ENCODE data around the gene TNS3. TPM values are rescaled to one million over a fixed set of nuclear protein-coding genes. Genes with fewer than 3 reads are reported as not detected.
"Not testable (repeated sequence)": the region's sequence is repeated elsewhere in the genome, so short reads cannot be mapped to it uniquely, and the experiment has no call there.

The TNS3 gene
- polyA plus RNA-seq, 1 of the 3 experiments (the other 2 are of a cell fraction), result 72.3 TPM

DNA sequence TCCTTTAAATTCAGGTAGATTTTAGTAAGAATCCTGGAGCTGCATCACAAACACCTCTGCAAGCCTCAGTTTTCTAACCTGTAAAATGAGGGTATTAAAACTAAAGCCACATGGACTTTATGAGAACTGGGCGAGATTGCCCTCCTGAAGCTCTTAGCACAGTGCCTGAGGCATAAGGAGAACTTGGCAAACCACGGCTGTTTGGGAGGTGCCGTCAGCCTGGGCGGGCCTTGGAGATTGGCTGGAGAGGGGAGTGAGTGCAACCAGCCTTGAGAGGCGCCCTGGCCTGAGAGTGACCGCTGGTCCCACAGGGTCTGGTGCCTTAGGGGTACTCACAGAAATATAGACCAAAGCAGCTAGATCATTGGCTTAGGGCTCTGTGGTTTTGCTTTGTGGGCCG, 5.4 kb upstream of the TNS3 start:
- TF ChIP-seq, protein P1, sequence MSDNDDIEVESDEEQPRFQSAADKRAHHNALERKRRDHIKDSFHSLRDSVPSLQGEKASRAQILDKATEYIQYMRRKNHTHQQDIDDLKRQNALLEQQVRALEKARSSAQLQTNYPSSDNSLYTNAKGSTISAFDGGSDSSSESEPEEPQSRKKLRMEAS (IDR thresholded peaks at IDR 0.05; ENCODE audit: low read depth), result no peak
- TF ChIP-seq EZH2phosphoT487 (IDR thresholded peaks at IDR 0.05; ENCODE audit: borderline replicate concordance, low read depth) (no peak), RXRA (IDR thresholded peaks at IDR 0.05; ENCODE audit: borderline replicate concordance, low read depth) (no peak), GATA2 (CRISPR knock-in tag; IDR thresholded peaks at IDR 0.05) (no peak), TCF12 (IDR thresholded peaks at IDR 0.05) (no peak), EP300 (IDR thresholded peaks at IDR 0.05; ENCODE audit: borderline replicate concordance in 1 of 2, low read depth in 1 of 2, low read length in 1 of 2) (no peak), NFIC (IDR thresholded peaks at IDR 0.05; ENCODE audit: borderline replicate concordance) (no peak)
- 95% methylated on average over 7 of the region's 7 CpGs for WGBS (ENCODE audit: low lambda C conversion rate)

DNA sequence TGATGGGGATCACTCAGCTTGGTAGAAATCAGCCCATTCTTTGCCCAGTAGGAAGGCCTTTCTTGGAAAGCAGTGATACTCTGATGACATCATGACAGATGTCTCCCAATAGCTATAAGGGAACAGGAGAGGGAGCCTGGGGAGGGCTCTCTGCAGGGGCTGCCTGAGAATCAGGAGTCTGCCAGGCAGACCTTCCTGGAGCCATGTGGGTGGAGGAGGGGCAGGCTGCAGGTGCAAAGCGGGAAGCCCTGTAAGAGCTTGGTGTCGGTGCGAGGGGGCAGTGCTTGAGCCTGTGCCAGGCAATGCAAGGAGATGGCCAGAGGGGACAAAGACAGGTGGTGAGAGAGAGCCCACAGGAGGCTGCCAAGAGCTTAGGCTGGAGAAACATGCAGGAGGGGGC, 5.0 kb upstream of the TNS3 start:
- CTCF ChIA-PET, result interaction anchor here (0.7 to 1.5 kb wide), 5 partner anchors 10 to 513 kb away, joined by 3 to 5 read pairs (median 4); no protein-coding TSS in a partner anchor
- no peak overlapping the region for H3K9ac ChIP-seq
- H3K9me3 ChIP-seq, result no peaks in the 10 kb centered on the region
- DNase-seq, result no peak
- H3F3A ChIP-seq (replicated peaks; ENCODE audit: insufficient read depth), result peaks cover 3% of the 10 kb centered on the region
- TF ChIP-seq TCF12 (IDR thresholded peaks at IDR 0.05), result no peak
- TF ChIP-seq GATA2 (CRISPR knock-in tag; IDR thresholded peaks at IDR 0.05), result no peak
- TF ChIP-seq REST (IDR thresholded peaks at IDR 0.05; ENCODE audit: low read depth, low read length), result no peak
- TF ChIP-seq TAF1 (IDR thresholded peaks at IDR 0.05; ENCODE audit: borderline replicate concordance, low read depth, low read length), result no peak
- no peak for TF ChIP-seq POLR2AphosphoS5 (IDR thresholded peaks at IDR 0.05; ENCODE audit: low read depth, low read length)
- no peak for TF ChIP-seq MEF2A (IDR thresholded peaks at IDR 0.05; ENCODE audit: borderline replicate concordance, low read depth)
- no peak for TF ChIP-seq MXI1 (IDR thresholded peaks at IDR 0.05; ENCODE audit: low read depth, low read length)
- TF ChIP-seq SMC3 (IDR thresholded peaks at IDR 0.05; ENCODE audit: low read depth, low read length), result no peak
- TF ChIP-seq ZBTB33 (IDR thresholded peaks at IDR 0.05; ENCODE audit: borderline replicate concordance, low read depth), result no peak
- TF ChIP-seq EZH2phosphoT487 (IDR thresholded peaks at IDR 0.05; ENCODE audit: borderline replicate concordance, low read depth), result no peak
- no peak for TF ChIP-seq RAD21 (IDR thresholded peaks at IDR 0.05; ENCODE audit: low read length)
- no peak overlapping the region for H3K4me3 ChIP-seq (ENCODE audit: low read depth in 2 of 2, low read length in 1 of 2)
- H3K4me1 ChIP-seq (ENCODE audit: control insufficient read depth in 1 of 2, insufficient read depth in 2 of 2, low read depth in 1 of 2, low read length in 1 of 2), result peaks cover 0 to 6% of the 10 kb centered on the region in 2 experiments; a peak in 1 of 4 replicates
- no peaks in the 10 kb centered on the region for H3K79me2 ChIP-seq (ENCODE audit: insufficient read depth)
- no peak overlapping the region for H3K4me2 ChIP-seq
- no peaks in the 10 kb centered on the region for H3K9me2 ChIP-seq
- H2AFZ ChIP-seq (ENCODE audit: low read depth), result no peak overlapping the region
- no peak overlapping the region for H3K27ac ChIP-seq (ENCODE audit: low read depth in 2 of 2, low read length in 1 of 2)
- no peaks in the 10 kb centered on the region for H3K36me3 ChIP-seq (replicated peaks in 1 of 2; ENCODE audit: control insufficient read depth in 1 of 2, insufficient read depth in 2 of 2, low read length in 1 of 2)
- whole genome bisulfite sequencing (ENCODE audit: low lambda C conversion rate), result 85% methylated on average over 3 of the region's 3 CpGs
- H4K20me1 ChIP-seq (ENCODE audit: insufficient read depth), result no peaks in the 10 kb centered on the region
- H3K27me3 ChIP-seq (ENCODE audit: insufficient read depth), result no peaks in the 10 kb centered on the region
- POLR2A ChIA-PET, result no interaction called here

More for the DNA sequence above, 5.4 kb upstream of the TNS3 start:
- Histone ChIP-seq H3K4me2 (no peak overlapping the region), H3K27me3 (ENCODE audit: insufficient read depth) (no peaks in the 10 kb centered on the region), H3K9me2 (no peaks in the 10 kb centered on the region), H3F3A (replicated peaks; ENCODE audit: insufficient read depth) (peaks cover 3% of the 10 kb centered on the region), H3K4me3 (ENCODE audit: low read depth in 2 of 2, low read length in 1 of 2) (no peak overlapping the region), H3K36me3 (replicated peaks in 1 of 2; ENCODE audit: control insufficient read depth in 1 of 2, insufficient read depth in 2 of 2, low read length in 1 of 2) (no peaks in the 10 kb centered on the region), H3K9ac (no peak overlapping the region), H3K79me2 (ENCODE audit: insufficient read depth) (no peaks in the 10 kb centered on the region), H3K4me1 (ENCODE audit: control insufficient read depth in 1 of 2, insufficient read depth in 2 of 2, low read depth in 1 of 2, low read length in 1 of 2) (peaks cover 0 to 6% of the 10 kb centered on the region in 2 experiments; a peak in 1 of 4 replicates), H3K27ac (ENCODE audit: low read depth in 2 of 2, low read length in 1 of 2) (no peak overlapping the region), H3K9me3 (no peaks in the 10 kb centered on the region), H2AFZ (ENCODE audit: low read depth) (no peak overlapping the region), H4K20me1 (ENCODE audit: insufficient read depth) (no peaks in the 10 kb centered on the region)
- POLR2A ChIA-PET, result no interaction called here
- no peak for DNase-seq
- CTCF ChIA-PET, result interaction anchor here (0.7 to 1.5 kb wide), 4 partner anchors 10 to 321 kb away, joined by 3 to 5 read pairs (median 4); no protein-coding TSS in a partner anchor

GRCh38 chr7:47586161-47586670, 4.3 kb upstream of the TNS3 start:
- H4K20me1 ChIP-seq (ENCODE audit: insufficient read depth); DNase-seq; H3K9me3 ChIP-seq; H3K27me3 ChIP-seq (ENCODE audit: insufficient read depth); H2AFZ ChIP-seq (ENCODE audit: low read depth); H3K4me2 ChIP-seq; H3K4me3 ChIP-seq (ENCODE audit: low read depth in 2 of 2, low read length in 1 of 2); H3K79me2 ChIP-seq (ENCODE audit: insufficient read depth); H3F3A ChIP-seq (replicated peaks; ENCODE audit: insufficient read depth); H3K4me1 ChIP-seq (ENCODE audit: control insufficient read depth in 1 of 2, insufficient read depth in 2 of 2, low read depth in 1 of 2, low read length in 1 of 2); POLR2A ChIA-PET; H3K27ac ChIP-seq (ENCODE audit: low read depth in 2 of 2, low read length in 1 of 2); H3K36me3 ChIP-seq (replicated peaks in 1 of 2; ENCODE audit: control insufficient read depth in 1 of 2, insufficient read depth in 2 of 2, low read length in 1 of 2); H3K9me2 ChIP-seq; H3K9ac ChIP-seq: not testable (repeated sequence)
- WGBS (ENCODE audit: low lambda C conversion rate), result 97% methylated on average over 7 of the region's 7 CpGs
- CTCF ChIA-PET, result interaction anchor here (0.7 to 1.5 kb wide), 3 partner anchors 11 to 514 kb away, joined by 3 to 5 read pairs (median 4); no protein-coding TSS in a partner anchor

Measured in SK-N-SH (cell line).